ENCODE results near the gene ACTN2. TPM values are rescaled to one million over a fixed set of nuclear protein-coding genes. Genes with fewer than 3 reads are reported as not detected.

The ACTN2 gene
- total RNA-seq, 4 donors from 2014 or later, result 0.16 to 0.55 TPM; not detected in 2

- Histone ChIP-seq H3K4me3 (no peak overlapping the region), H3K27ac (no peak overlapping the region)
- TF ChIP-seq POLR2A (IDR thresholded peaks at IDR 0.05) (no peak), EP300 (IDR thresholded peaks at IDR 0.05; ENCODE audit: low read depth) (no peak), CTCF (IDR thresholded peaks at IDR 0.05) (no peak), POLR2AphosphoS5 (IDR thresholded peaks at IDR 0.05) (no peak)
Observed at GRCh38 chr1:236800002-236800620, 113.8 kb downstream of the ACTN2 start.

DNA sequence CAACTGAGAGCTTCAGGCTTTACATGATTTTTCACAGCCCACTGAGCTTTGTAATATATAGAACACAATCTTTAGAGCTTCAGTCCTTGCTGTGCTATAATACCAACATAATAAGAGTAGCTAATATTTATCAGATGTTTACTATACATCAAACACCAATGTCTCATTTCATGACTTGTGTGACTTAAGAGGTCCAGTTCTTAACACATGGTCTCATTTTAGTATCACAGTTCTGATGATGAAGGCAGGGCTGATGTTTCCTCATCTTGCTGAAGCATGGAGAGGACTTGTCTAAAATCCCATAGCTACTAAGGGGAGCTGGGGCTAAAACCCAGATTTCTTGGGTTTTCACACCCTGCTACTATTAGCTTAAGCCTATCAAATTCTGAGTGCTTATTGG is 114.3 kb downstream of the ACTN2 start:
- H3K9me3 ChIP-seq, result no peaks in the 10 kb centered on the region
- in situ Hi-C loops (cut with MboI; ENCODE audit: low pct_ligation_motif_present in 1 of 4, low pct_unique_long_range_greater_than_20kb in 1 of 4, low sequenced_read_pairs in 3 of 4) (no loop called here), intact Hi-C loops (cut with DNase I; ENCODE audit: low total_unique reads) (no loop called here)
- H3K36me3 ChIP-seq, result no peaks in the 10 kb centered on the region
- no peak overlapping the region for H3K4me3 ChIP-seq
- no peak overlapping the region for H3K27ac ChIP-seq
- peaks cover 6 to 25% (median 16%) of the 10 kb centered on the region in 4 donors for H3K4me1 ChIP-seq
- TF ChIP-seq CTCF (IDR thresholded peaks at IDR 0.05) (no peak), EP300 (IDR thresholded peaks at IDR 0.05; ENCODE audit: low read depth) (no peak), POLR2A (IDR thresholded peaks at IDR 0.05) (no peak), POLR2AphosphoS5 (IDR thresholded peaks at IDR 0.05) (no peak)
- H3K27me3 ChIP-seq, result no peaks in the 10 kb centered on the region
- no peak for DNase-seq

More at GRCh38 chr1:236800002-236800620, 113.8 kb downstream of the ACTN2 start:
- no peaks in the 10 kb centered on the region for H3K9me3 ChIP-seq
- intact Hi-C loops (cut with DNase I; ENCODE audit: low total_unique reads) (no loop called here), in situ Hi-C loops (cut with MboI; ENCODE audit: low pct_ligation_motif_present in 1 of 4, low pct_unique_long_range_greater_than_20kb in 1 of 4, low sequenced_read_pairs in 3 of 4) (no loop called here)
- peaks cover 6 to 25% (median 16%) of the 10 kb centered on the region in 4 donors for H3K4me1 ChIP-seq
- no peaks in the 10 kb centered on the region for H3K36me3 ChIP-seq
- DNase-seq, result no peak
- WGBS, 2 donors (ENCODE audit: low coverage in 1 of 2), result 73 to 88% methylated on average over 4 to 5 of the region's 5 CpGs
- no peaks in the 10 kb centered on the region for H3K27me3 ChIP-seq

GRCh38 chr1:236802264-236802663 is 116.0 kb downstream of the ACTN2 start:
- Histone ChIP-seq H3K4me1 (peaks cover 0 to 17% (median 6%) of the 10 kb centered on the region in 4 donors), H3K27ac (no peak overlapping the region), H3K9me3 (no peaks in the 10 kb centered on the region), H3K36me3 (no peaks in the 10 kb centered on the region), H3K4me3 (no peak overlapping the region), H3K27me3 (no peaks in the 10 kb centered on the region)
- no peak for TF ChIP-seq POLR2AphosphoS5 (IDR thresholded peaks at IDR 0.05)
- TF ChIP-seq POLR2A (IDR thresholded peaks at IDR 0.05), result no peak
- TF ChIP-seq EP300 (IDR thresholded peaks at IDR 0.05; ENCODE audit: low read depth), result no peak
- DNase-seq, result no peak
- intact Hi-C loops (cut with DNase I; ENCODE audit: low total_unique reads), result no loop called here
- 80 to 100% methylated on average over 2 to 3 of the region's 3 CpGs for WGBS, 2 donors (ENCODE audit: low coverage in 1 of 2)
- in situ Hi-C loops (cut with MboI; ENCODE audit: low pct_ligation_motif_present in 1 of 4, low pct_unique_long_range_greater_than_20kb in 1 of 4, low sequenced_read_pairs in 3 of 4), result no loop called here

GRCh38 chr1:236806634-236807033 is 120.3 kb downstream of the ACTN2 start:
- no peaks in the 10 kb centered on the region for H3K27me3 ChIP-seq
- WGBS, 2 donors (ENCODE audit: low coverage in 1 of 2), result 85 to 98% methylated on average over 2 of the region's 2 CpGs
- H3K36me3 ChIP-seq, result peaks cover 0 to 9% (median 2%) of the 10 kb centered on the region in 4 donors
- no peak overlapping the region for H3K4me3 ChIP-seq
- in situ Hi-C loops (cut with MboI; ENCODE audit: low pct_ligation_motif_present in 1 of 4, low pct_unique_long_range_greater_than_20kb in 1 of 4, low sequenced_read_pairs in 3 of 4), result no loop called here
- intact Hi-C loops (cut with DNase I; ENCODE audit: low total_unique reads), result no loop called here
- H3K27ac ChIP-seq, result no peak overlapping the region
- H3K9me3 ChIP-seq, result no peaks in the 10 kb centered on the region
- no peak for DNase-seq
- no peak for TF ChIP-seq CTCF (IDR thresholded peaks at IDR 0.05)
- no peak for TF ChIP-seq EP300 (IDR thresholded peaks at IDR 0.05; ENCODE audit: low read depth)
- TF ChIP-seq POLR2A (IDR thresholded peaks at IDR 0.05), result no peak
- TF ChIP-seq POLR2AphosphoS5 (IDR thresholded peaks at IDR 0.05), result no peak
- H3K4me1 ChIP-seq, result peaks cover 0 to 24% (median 9%) of the 10 kb centered on the region in 4 donors
